ENCODE data around the gene PPP1R12C.
"Not testable (repeated sequence)": the region's sequence is repeated elsewhere in the genome, so short reads cannot be mapped to it uniquely, and the experiment has no call there.

Gene PPP1R12C

DNA sequence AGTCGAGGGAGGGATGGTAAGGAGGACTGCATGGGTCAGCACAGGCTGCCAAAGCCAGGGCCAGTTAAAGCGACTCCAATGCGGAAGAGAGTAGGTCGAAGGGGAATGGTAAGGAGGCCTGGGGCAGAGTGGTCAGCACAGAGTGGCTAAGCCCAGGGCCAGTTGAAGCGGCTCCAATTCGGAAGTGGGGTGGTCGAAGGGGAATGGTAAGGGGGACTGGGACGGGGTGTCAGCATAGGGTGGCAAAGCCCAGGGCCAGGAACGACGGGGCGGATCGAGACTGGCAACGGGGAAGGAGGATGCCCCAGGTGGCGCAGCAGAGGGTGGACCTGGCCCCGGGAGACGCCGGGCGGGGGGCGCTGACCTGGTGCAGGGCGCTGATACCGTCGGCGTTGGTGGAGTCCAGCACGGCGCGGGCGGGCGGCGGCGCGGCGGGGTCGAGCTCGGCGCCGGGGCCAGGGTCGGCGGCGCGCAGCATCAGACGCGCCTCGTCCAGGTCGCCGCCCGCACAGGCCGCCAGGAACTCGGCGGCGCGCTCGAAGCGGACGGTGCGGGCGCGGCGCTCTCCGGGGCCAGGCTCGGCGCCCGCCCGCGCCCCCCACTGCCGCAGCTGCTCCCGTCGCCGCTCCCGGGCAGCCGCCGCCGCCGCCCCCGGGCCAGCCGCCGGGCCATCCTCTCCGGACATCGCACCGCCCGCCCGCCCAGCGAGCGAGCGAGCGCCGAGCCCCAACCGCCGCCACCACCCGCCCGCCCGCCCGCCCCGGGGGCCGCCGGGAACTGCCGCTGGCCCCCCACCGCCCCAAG lies at the start of gene PPP1R12C:
Gene PPP1R12C (minus strand): TSS at position 779 of the 804 bp plus-strand sequence. CDS start 94 bp downstream, at position 685.
- no peak for DNase-seq (ENCODE audit: low spot score)

- DNase-seq (ENCODE audit: low spot score) = peak; percentile 88
Measured at GRCh38 chr19:55166530-55167268, 49.3 kb upstream of the PPP1R12C start, which contains the start of gene DNAAF3. TSS of gene DNAAF3 (minus strand) at chr19:55166613. CDS start at chr19:55166413, 200 bp downstream.

DNA sequence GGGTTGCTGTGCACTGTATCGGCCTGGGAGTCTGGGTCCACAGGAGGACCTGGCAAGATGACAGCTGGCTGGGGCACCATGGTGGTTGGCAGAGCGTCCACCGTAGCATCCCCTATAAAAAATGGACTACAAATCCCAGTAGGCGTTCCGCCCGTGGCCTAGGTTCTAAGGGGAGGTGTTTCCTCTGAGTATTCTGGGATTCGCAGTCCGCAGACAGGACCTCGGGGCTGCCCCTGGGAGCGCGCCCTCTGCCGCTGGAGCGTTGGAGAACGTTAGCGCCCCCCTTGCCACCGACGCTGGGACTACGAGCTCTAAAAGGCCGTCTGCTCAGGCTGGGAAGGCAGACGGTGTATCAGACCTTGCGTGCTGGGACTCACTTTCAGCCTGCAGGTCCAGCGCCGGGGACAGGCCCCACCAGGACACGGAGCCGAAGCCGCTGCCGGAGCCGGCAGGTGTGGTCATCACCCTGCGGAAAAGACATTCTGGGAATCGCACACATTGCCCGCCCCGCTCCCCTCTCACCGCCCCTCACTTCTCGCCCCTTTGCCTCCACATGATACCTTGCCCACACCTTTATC lies 48.6 kb upstream of the PPP1R12C start:
- DNase-seq (ENCODE audit: low spot score) = no peak

DNA sequence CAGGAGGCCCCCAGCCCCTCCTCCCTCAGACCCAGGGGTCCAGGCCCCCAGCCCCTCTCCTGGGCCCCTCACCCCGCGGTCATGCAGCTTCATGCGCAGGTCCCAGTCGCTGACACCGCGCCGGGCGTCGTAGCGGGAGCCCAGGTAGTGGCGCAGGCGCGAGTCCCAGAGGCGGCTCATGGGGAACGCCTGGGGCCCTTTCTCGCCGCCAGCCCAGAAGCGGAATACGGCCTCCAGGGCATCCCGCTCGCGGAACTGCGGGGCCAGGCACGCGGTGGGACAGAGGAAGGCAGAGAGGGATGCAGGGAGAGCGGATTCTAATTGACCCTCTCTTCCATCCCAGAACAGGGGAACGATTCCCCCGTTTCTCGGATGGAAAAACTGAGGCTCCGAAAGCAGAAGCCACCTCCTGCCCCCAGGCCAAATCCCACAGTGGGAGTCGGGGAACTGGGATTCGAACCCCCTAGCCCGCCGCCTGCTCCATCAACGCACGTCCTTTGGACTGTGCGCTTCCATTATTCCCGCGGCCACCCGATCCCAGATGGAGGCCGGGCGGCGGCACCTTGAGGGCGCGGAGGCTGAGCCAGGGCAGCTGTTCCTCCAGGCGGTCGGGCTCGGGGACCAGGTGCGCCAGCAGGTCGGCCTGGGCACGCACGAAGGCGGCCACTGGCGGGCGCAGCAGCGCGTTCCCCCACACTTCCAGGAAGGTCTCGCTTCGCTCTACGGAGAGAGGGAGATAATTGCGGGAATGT lies 44.3 kb upstream of the PPP1R12C start:
- DNase-seq (ENCODE audit: low spot score) = no peak

- no peak for DNase-seq (ENCODE audit: low spot score)
Measured at GRCh38 chr19:55160986-55161365, 43.5 kb upstream of the PPP1R12C start.

DNA sequence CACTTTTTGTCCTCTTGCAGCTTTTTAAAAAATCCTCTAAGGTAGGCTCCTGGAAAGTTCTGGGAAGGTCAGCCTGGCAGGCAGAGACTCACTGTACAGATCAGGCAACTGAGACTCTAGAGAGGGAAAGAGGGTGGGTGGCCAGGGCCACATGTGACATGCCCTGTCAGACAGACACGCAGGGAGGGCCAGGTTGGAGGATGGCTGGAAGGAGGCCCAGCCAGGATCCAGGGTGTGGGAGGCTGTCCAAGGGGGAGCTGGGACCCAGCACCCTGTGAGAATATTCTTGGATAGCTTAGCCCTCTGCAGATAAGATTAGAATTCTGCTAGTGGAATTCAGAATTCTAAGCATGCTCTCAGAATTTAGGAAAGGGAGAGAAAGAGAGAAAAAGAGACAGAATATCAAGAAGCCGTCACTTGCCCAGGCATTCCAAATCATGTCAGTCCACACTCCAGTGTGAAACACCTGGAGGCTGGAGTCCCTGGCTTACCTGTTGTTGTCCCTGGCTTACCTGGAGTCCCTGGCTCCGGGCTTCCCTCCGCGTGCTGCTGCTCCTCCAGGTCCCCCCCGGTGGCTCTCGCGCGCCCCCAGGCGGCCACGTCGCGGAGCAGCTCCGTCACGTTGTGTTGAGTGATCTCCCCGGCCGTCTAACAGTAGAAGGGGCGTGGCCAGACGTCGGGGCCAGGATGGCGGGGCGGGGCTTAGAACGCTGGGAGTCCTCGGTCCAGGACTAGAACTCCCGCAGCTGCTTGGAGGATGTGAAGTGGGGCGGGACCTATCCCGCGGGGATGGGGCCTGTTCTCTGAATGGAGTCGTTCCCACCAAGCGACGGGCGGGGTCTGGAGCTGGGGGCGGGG lies 42.9 kb upstream of the PPP1R12C start:
- DNase-seq (ENCODE audit: low spot score) = peak; percentile 79

DNA sequence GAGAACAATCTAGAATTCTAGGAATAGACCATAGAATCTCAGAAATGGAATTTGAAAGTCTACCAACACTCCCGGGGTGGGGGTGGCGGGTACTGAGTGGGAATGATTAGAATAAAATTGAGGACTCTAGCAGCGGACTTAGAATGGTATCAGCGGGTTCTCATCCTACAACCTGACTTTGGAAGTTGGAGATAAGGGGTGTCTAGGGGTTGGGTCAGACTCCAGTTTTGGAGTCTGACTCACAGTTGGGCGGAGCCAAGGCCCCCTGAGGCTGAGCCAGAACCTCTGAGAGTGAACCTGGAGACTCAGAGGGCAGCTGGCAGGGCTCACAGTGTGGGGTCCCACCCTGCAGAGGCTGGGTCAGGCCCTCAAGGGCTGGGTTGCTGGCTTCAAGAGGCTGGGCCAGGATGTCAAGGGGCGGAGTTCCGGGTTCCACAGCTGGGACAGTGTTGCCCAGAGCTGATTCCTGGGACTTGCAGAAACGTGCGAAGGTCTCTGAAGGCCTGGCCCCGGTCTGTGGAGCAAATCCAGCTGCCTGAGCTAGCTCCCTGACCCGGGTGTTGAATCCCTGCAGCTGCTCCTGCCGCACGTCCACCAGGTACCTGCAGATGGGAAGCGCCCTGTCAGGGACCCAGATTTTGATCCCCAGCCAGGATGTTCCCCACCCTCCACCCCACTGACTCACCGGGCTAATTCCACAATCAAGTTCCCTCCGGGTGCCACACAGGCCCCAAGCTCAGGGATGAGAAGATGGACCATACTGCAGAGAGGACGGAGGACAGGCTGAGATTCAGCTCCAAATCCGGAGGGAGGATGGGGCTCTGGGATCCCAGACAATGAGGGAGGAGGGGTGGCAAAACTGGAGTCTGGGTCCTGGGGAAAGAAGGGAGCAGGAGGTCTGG lies 41.7 kb upstream of the PPP1R12C start:
- DNase-seq (ENCODE audit: low spot score) = no peak

GRCh38 chr19:55158423-55158822 lies 41.0 kb upstream of the PPP1R12C start:
- DNase-seq (ENCODE audit: low spot score) = no peak

- DNase-seq (ENCODE audit: low spot score) = no peak
Measured at GRCh38 chr19:55157064-55157908, 39.8 kb upstream of the PPP1R12C start, which contains the start of gene TNNI3. TSS of gene TNNI3 (minus strand) at chr19:55157732. CDS start at chr19:55157589, 143 bp downstream.

DNA sequence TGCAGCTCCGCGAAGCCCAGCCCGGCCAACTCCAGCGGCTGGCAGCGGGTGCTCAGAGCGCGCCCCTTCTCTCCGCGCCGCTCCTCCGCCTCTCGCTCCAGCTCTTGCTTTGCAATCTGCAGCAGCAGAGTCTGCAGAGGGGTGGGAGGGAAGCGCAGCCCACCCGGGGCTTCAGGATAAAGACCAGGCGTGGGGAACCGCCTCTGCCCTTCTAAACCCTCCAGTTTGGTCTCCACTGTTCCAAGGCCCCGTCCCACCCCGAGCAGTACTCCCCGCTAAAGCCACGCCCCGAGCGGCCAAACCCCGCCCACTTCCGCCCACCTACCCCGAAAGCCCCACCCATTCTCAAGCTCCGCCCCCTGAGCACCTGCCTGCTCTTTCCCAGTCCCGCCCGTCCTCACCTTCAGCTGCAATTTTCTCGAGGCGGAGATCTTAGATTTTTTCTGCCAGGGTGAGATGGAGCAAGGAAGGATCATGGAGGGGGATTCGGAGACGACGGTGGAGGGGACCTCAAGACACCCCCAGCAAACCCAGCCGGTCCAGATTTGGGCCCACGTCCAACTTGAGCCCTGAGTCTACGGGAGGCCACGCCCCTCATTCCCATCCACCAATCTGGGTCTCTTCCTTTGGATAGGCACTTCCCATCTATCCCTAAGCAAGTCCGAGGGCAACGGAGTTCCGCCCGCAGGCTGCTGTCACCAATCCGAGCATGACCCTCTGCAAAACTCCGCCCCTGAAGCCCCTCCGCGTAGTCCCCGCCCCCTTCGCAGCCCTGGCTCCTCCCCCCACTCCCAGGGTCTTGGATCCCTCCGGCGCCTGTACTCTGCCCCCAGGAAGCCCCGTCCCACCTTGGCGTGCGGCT lies 39.0 kb upstream of the PPP1R12C start:
- no peak for DNase-seq (ENCODE audit: low spot score)

DNA sequence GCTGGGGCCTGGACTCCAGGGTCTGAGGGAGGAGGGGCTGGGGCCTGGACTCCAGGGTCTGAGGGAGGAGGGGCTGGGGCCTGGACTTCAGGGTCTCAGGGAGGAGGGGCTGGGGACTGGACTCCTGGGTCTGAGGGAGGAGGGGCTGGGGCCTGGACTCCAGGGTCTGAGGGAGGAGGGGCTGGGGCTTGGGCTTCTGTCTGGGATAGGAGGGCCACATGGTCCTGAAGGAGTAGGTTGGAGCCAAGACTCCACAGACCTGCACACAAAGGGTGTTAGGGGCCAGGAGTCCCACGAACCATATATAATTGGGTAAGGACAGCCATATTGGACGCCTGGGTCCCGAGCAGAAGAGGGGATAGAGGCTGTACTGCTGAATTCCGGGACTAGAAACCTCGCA lies 38.3 kb upstream of the PPP1R12C start:
- not testable (repeated sequence) for DNase-seq (ENCODE audit: low spot score)

DNA sequence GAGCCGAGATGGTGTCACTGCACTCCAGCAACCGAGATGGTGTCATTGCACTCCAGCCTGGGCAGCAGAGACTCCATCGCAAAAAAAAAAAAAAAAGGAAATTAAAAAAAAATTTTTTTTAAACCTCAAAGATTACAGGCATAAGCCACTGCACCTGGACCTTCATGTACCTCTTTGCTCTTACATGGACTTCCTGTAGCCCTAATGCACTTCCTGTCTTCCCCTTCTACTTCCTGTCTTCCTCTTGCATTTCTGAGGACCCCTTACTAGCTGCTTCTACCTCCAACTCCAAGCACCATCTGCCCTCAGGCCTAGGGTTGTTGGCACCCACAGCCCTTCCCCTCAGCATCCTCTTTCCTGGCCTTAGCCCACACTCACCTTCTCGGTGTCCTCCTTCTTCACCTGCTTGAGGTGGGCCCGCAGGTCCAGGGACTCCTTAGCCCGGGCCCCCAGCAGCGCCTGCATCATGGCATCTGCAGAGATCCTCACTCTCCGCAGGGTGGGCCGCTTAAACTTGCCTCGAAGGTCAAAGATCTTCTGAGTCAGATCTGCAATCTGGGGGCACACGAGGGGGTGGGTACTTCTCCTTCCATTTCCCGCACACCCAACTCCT lies 36.3 kb upstream of the PPP1R12C start:
- no peak for DNase-seq (ENCODE audit: low spot score)

DNA sequence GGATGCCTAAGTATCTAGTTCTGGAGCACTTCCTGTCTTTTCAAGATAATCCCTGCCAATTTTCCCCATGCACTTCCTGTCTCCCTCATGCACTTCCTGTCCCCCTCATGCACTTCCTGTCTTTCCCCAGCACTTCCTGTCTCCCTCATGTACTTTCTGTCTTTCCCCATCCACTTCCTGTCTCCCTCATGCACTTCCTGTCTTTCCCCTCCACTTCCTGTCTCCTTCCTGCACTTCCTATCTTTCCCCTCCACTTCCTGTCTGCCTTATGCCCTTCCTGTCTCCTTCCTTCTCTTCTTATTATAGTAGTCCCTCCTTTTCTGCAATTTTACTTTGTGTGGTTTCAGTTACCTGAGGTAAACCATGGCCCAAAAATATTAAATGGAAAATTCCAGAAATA lies 34.6 kb upstream of the PPP1R12C start:
- DNase-seq (ENCODE audit: low spot score) = no peak

- DNase-seq (ENCODE audit: low spot score) = no peak
Measured at GRCh38 chr19:55149078-55150003, 31.9 kb upstream of the PPP1R12C start, which contains the start of gene TNNT1. TSS of gene TNNT1 (minus strand) at chr19:55149206. CDS start at chr19:55147157, 2,049 bp downstream.

DNA sequence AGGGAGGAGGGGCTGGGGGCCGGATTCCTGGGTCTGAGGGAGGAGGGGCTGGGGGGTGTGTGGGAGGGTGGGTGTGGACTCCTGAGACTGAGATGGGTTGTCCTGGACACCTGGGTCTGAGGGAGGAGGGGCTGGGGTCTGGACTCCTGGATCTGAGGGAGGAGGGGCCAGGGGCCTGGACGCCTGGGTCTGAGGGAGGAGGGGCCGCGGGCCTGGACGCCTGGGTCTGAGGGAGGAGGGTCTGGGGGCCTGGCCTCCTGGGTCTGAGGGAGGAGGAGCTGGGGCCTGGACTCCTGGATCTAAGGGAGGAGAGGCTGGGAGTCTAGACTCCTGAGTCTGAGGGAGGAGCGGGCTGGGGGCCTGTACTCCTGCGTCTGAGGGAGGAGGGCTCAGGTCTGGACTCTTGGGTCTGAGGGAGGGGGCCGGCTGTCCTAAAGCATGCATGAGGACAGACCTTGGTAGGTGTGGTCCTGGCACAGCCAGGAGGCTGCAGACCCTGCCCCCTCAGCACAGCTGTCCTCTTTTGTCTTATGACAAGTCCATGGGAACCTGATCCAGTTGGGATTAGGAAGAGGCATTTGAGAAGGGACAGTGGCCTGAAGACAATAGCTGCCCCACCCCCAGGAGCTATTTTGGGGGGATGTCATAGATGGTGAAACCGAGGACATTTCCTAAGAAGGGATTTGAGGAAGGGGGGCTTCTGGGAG lies 30.3 kb upstream of the PPP1R12C start:
- DNase-seq (ENCODE audit: low spot score) = no peak

Data from left forelimb (tissue), 1 donor.